Thymus (tissue), 11 donors: ENCODE results near the gene NPL. TPM values are rescaled to one million over a fixed set of nuclear protein-coding genes. Genes with fewer than 3 reads are reported as not detected.

Experiments
- DNase-seq, 9 donors: peaks; one replicate each; pipeline ENCODE4 v3.0.0-alpha.2; 2013; ENCODE audit warnings: low spot score in 9 of 9, low read depth in 6 of 9, missing footprints in 1 of 9
- H3K27ac ChIP-seq, 2 donors: one replicate each; pipeline ENCODE4 v1.5.1; 2013; ENCODE audit warnings: control low read depth in 1 of 2, low read depth in 1 of 2, low read length in 1 of 2, mild to moderate bottlenecking in 1 of 2, moderate library complexity in 1 of 2
- H3K27me3 ChIP-seq, 2 donors: one replicate each; pipeline ENCODE4 v1.5.1; 2013; ENCODE audit warnings: low read length in 1 of 2; ENCODE audit not compliant: control insufficient read depth in 2 of 2, insufficient read depth in 1 of 2
- H3K36me3 ChIP-seq, 2 donors: one replicate each; pipeline ENCODE4 v1.5.1; 2013; ENCODE audit warnings: low read length in 1 of 2, mild to moderate bottlenecking in 1 of 2, moderate library complexity in 1 of 2; ENCODE audit not compliant: control insufficient read depth in 2 of 2, insufficient read depth in 2 of 2
- H3K4me1 ChIP-seq, 2 donors: one replicate each; pipeline ENCODE4 v1.5.1; 2013; ENCODE audit warnings: low read length in 2 of 2; ENCODE audit not compliant: control insufficient read depth in 2 of 2, insufficient read depth in 2 of 2
- H3K4me3 ChIP-seq, 2 donors: one replicate each; pipeline ENCODE4 v1.5.1; 2013; ENCODE audit warnings: low read length in 2 of 2, control low read depth in 1 of 2, mild to moderate bottlenecking in 1 of 2
- H3K9me3 ChIP-seq, 2 donors: one replicate each; pipeline ENCODE4 v1.5.1; 2013; ENCODE audit warnings: low read length in 1 of 2, mild to moderate bottlenecking in 1 of 2; ENCODE audit not compliant: control insufficient read depth in 2 of 2, insufficient read depth in 1 of 2
- WGBS: extraction: QIAGEN DNeasy Blood & Tissue Kit; methylation state at CpG from one replicate; pipeline ENCODE4 v1.1.7; 2013; 5-methylcytosine and 5-hydroxymethylcytosine counted together
- polyA plus RNA-seq: library from polyadenylated mRNA; stranded (reverse); fragments of 200-250 nt; gene quantifications from one replicate; pipeline ENCODE4 v1.2.3, GENCODE V29; 2013
- total RNA-seq: library from RNA; stranded (reverse); fragments of 120-200 nt; gene quantifications from one replicate; pipeline ENCODE4 v1.2.4, GENCODE V29; 2013
- donor health status: healthy.

The NPL gene
- total and polyA plus RNA-seq, 2 donors, result 10.9 to 30.7 TPM

GRCh38 chr1:182848736-182849135 lies 59.2 kb downstream of the NPL start:
- WGBS, result 99% methylated on average over 2 of the region's 2 CpGs
- H3K9me3 ChIP-seq, result no peaks in the 10 kb centered on the region

GRCh38 chr1:182850319-182850718 lies 60.7 kb downstream of the NPL start:
- H3K9me3 ChIP-seq, result no peaks in the 10 kb centered on the region
- 97% methylated on average over 4 of the region's 4 CpGs for WGBS
- DNase-seq, result no peak
- H3K36me3 ChIP-seq, result peaks cover 48 to 89% of the 10 kb centered on the region in 2 donors
- no peaks in the 10 kb centered on the region for H3K27me3 ChIP-seq
- H3K4me1 ChIP-seq, result no peaks in the 10 kb centered on the region
- H3K27ac ChIP-seq, result no peak overlapping the region
- H3K4me3 ChIP-seq, result no peak overlapping the region

More at GRCh38 chr1:182848736-182849135, 59.2 kb downstream of the NPL start:
- Histone ChIP-seq H3K4me3 (no peak overlapping the region), H3K27ac (no peak overlapping the region), H3K36me3 (peaks cover 46 to 88% of the 10 kb centered on the region in 2 donors), H3K4me1 (no peaks in the 10 kb centered on the region), H3K27me3 (no peaks in the 10 kb centered on the region)
- DNase-seq, result no peak

GRCh38 chr1:182851825-182852224 lies 62.3 kb downstream of the NPL start:
- DNase-seq, result no peak
- H3K27me3 ChIP-seq, result no peaks in the 10 kb centered on the region
- no peak overlapping the region for H3K27ac ChIP-seq
- H3K36me3 ChIP-seq, result peaks cover 45 to 92% of the 10 kb centered on the region in 2 donors
- no peak overlapping the region for H3K4me3 ChIP-seq
- no peaks in the 10 kb centered on the region for H3K9me3 ChIP-seq
- 94% methylated on average over 1 of the region's 1 CpG for WGBS
- H3K4me1 ChIP-seq, result no peaks in the 10 kb centered on the region

GRCh38 chr1:182855911-182856310 lies 66.3 kb downstream of the NPL start:
- H3K27ac ChIP-seq, result no peak overlapping the region
- no peaks in the 10 kb centered on the region for H3K4me1 ChIP-seq
- H3K27me3 ChIP-seq, result no peaks in the 10 kb centered on the region
- no peaks in the 10 kb centered on the region for H3K9me3 ChIP-seq
- 97% methylated on average over 4 of the region's 4 CpGs for WGBS
- no peak for DNase-seq
- H3K36me3 ChIP-seq, result peaks cover 53 to 95% of the 10 kb centered on the region in 2 donors
- H3K4me3 ChIP-seq, result no peak overlapping the region

GRCh38 chr1:182857212-182857611 lies 67.6 kb downstream of the NPL start:
- Histone ChIP-seq H3K27ac (no peak overlapping the region), H3K27me3 (no peaks in the 10 kb centered on the region), H3K36me3 (peaks cover 53 to 95% of the 10 kb centered on the region in 2 donors), H3K9me3 (no peaks in the 10 kb centered on the region), H3K4me1 (no peaks in the 10 kb centered on the region), H3K4me3 (no peak overlapping the region)
- no peak for DNase-seq
- over 99% methylated on average over 3 of the region's 3 CpGs for WGBS

- DNase-seq, result no peak
- H3K4me3 ChIP-seq, result no peak overlapping the region
- H3K27ac ChIP-seq, result no peak overlapping the region
- H3K36me3 ChIP-seq, result peaks cover 37 to 97% of the 10 kb centered on the region in 2 donors
- 99% methylated on average over 4 of the region's 4 CpGs for WGBS
- H3K9me3 ChIP-seq, result no peaks in the 10 kb centered on the region
- H3K27me3 ChIP-seq, result no peaks in the 10 kb centered on the region
- no peaks in the 10 kb centered on the region for H3K4me1 ChIP-seq
These were observed 71.1 kb downstream of the NPL start for GRCh38 chr1:182860658-182861057.

GRCh38 chr1:182861994-182862393 lies 72.4 kb downstream of the NPL start:
- Histone ChIP-seq H3K4me1 (no peaks in the 10 kb centered on the region), H3K4me3 (no peak overlapping the region), H3K27ac (no peak overlapping the region), H3K27me3 (no peaks in the 10 kb centered on the region), H3K36me3 (peaks cover 34 to 94% of the 10 kb centered on the region in 2 donors), H3K9me3 (no peaks in the 10 kb centered on the region)
- DNase-seq, result no peak
- WGBS, result 98% methylated on average over 2 of the region's 2 CpGs

DNA sequence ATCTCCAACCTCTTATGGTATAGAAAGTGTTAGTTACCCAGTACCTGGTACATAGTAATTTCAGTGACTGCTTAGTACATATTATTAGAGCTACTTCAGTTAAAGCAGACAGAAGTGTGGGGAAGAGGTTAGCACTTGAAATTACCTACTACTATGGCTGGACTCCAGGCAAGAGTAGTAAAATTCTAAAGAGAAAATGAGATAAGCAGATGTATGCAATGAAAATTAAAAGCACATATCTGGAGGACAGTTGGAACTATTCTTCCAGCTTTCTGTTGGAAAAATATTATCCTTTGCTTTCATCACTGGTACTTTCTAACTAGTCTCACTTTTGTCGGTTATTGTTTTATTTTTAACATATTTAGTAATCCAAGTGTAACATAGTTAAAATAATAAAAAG lies 73.3 kb downstream of the NPL start:
- no peak for DNase-seq
- WGBS, result 98% methylated on average over 1 of the region's 1 CpG

GRCh38 chr1:182863940-182864339 lies 74.4 kb downstream of the NPL start:
- H3K9me3 ChIP-seq, result no peaks in the 10 kb centered on the region
- DNase-seq, result no peak
- over 99% methylated on average over 5 of the region's 5 CpGs for WGBS
- peaks cover 24 to 93% of the 10 kb centered on the region in 2 donors for H3K36me3 ChIP-seq
- no peak overlapping the region for H3K4me3 ChIP-seq
- no peaks in the 10 kb centered on the region for H3K4me1 ChIP-seq
- H3K27ac ChIP-seq, result no peak overlapping the region
- H3K27me3 ChIP-seq, result no peaks in the 10 kb centered on the region

More for the DNA sequence above, 73.3 kb downstream of the NPL start:
- Histone ChIP-seq H3K4me3 (no peak overlapping the region), H3K9me3 (no peaks in the 10 kb centered on the region), H3K27me3 (no peaks in the 10 kb centered on the region), H3K36me3 (peaks cover 31 to 94% of the 10 kb centered on the region in 2 donors), H3K4me1 (no peaks in the 10 kb centered on the region), H3K27ac (no peak overlapping the region)

- no peak for DNase-seq
- no peak overlapping the region for H3K27ac ChIP-seq
- no peak overlapping the region for H3K4me3 ChIP-seq
- H3K27me3 ChIP-seq, result no peaks in the 10 kb centered on the region
- H3K4me1 ChIP-seq, result no peaks in the 10 kb centered on the region
- no peaks in the 10 kb centered on the region for H3K9me3 ChIP-seq
- H3K36me3 ChIP-seq, result peaks cover 20 to 85% of the 10 kb centered on the region in 2 donors
These were observed 78.3 kb downstream of the NPL start for GRCh38 chr1:182867861-182868260.
